PC-3 (cell line): Measurements from ENCODE around the gene PURA.

Experiments used
- EZH2 ChIP-seq: fragments of 300-600 bp; sonication (generic); IDR thresholded peaks from one replicate; pipeline ENCODE4 v1.6.1; 2017; ENCODE audit warnings: antibody characterized with exemption, mild to moderate bottlenecking, low read length; ENCODE audit not compliant: unreplicated experiment
- EZH2phosphoT487 ChIP-seq: fragments of 300-600 bp; sonication (generic); IDR thresholded peaks from 2 replicates; pipeline ENCODE4 v1.6.1; 2018; ENCODE audit warnings: mild to moderate bottlenecking, antibody characterized with exemption, low read length, borderline replicate concordance
- TF ChIP-seq, protein P1 (sequence below): fragments of 300-600 bp; sonication (generic); conservative IDR thresholded peaks from 2 replicates; pipeline ENCODE4 v1.5.1; 2017; ENCODE audit warnings: antibody characterized with exemption, low read depth, mild to moderate bottlenecking, low read length

DNA sequence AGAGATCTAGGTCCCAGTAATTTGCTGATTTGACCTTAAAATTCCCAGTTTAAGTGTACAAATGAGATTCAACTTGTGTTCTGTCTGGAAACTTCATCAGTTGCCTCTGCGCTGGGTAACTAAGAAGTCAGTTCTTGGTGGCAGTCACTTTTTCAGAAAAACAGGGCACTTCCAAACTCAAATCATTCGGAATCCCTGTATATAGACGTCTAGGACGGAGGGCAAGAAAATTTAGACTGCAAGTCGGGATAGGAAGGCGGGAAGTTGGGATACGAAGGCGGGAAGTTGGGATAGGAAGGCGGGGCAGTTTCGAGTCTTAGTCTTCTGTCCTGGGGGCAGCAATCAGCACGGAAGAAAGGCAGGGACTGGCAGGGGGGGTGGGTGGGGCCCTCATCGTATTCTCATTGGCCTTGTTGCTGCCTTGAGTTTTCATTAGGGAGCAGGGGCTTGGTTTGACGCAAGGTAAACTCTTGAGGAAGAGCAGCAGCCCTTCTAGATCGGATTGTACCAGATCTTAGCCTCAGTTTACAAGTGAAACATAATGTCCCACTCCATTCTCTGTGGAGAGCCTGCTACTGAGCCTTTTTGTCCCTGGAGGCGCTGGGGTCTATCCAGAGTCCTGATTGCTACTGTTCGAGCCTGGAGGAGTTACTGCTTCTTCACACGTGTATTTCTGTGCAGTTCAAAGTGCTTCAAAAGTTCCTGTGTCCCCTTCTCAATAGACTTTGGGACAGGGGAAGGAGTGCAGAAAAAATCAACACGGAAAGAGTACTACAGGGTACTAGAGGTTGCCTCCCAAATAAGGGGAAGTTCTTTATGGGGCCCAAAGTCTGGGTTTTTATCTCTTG, 2.7 kb upstream of the PURA start:
- TF ChIP-seq, protein P1, sequence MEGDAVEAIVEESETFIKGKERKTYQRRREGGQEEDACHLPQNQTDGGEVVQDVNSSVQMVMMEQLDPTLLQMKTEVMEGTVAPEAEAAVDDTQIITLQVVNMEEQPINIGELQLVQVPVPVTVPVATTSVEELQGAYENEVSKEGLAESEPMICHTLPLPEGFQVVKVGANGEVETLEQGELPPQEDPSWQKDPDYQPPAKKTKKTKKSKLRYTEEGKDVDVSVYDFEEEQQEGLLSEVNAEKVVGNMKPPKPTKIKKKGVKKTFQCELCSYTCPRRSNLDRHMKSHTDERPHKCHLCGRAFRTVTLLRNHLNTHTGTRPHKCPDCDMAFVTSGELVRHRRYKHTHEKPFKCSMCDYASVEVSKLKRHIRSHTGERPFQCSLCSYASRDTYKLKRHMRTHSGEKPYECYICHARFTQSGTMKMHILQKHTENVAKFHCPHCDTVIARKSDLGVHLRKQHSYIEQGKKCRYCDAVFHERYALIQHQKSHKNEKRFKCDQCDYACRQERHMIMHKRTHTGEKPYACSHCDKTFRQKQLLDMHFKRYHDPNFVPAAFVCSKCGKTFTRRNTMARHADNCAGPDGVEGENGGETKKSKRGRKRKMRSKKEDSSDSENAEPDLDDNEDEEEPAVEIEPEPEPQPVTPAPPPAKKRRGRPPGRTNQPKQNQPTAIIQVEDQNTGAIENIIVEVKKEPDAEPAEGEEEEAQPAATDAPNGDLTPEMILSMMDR = no peak
- TF ChIP-seq EZH2 = no peak
- TF ChIP-seq EZH2phosphoT487 = no peak
